Ectodermal cell (in vitro differentiated cells): ENCODE data around the gene TPMT.

ENCODE experiments used
- H3K27ac ChIP-seq: 2 replicates; pipeline ENCODE4 v1.7.0; 2013; ENCODE audit warnings: mild to moderate bottlenecking, low read depth, low read length; ENCODE audit not compliant: insufficient read depth, poor library complexity, severe bottlenecking
- H3K27me3 ChIP-seq: 2 replicates; pipeline ENCODE4 v1.7.0; 2013; ENCODE audit warnings: mild to moderate bottlenecking, low read length; ENCODE audit not compliant: insufficient read depth, control insufficient read depth, poor library complexity, severe bottlenecking
- H3K36me3 ChIP-seq: one replicate; pipeline ENCODE4 v1.7.0; 2013; ENCODE audit warnings: low read length; ENCODE audit not compliant: control insufficient read depth, insufficient read depth
- H3K4me1 ChIP-seq: one replicate; pipeline ENCODE4 v1.7.0; 2013; ENCODE audit warnings: low read length; ENCODE audit not compliant: control insufficient read depth, insufficient read depth
- H3K4me3 ChIP-seq: 2 replicates; pipeline ENCODE4 v1.7.0; 2013; ENCODE audit warnings: low read depth, low read length, control low read depth; ENCODE audit not compliant: insufficient read depth
- H3K9me3 ChIP-seq: 2 replicates; pipeline ENCODE4 v1.7.0; 2013; ENCODE audit warnings: mild to moderate bottlenecking, low read length, moderate library complexity; ENCODE audit not compliant: control insufficient read depth
- WGBS, 2 experiments: methylation state at CpG; one replicate each; pipeline ENCODE4 v1.1.7; 2013; ENCODE audit warnings: missing lambda C conversion rate in 2 of 2; 5-methylcytosine and 5-hydroxymethylcytosine counted together

Gene TPMT

DNA sequence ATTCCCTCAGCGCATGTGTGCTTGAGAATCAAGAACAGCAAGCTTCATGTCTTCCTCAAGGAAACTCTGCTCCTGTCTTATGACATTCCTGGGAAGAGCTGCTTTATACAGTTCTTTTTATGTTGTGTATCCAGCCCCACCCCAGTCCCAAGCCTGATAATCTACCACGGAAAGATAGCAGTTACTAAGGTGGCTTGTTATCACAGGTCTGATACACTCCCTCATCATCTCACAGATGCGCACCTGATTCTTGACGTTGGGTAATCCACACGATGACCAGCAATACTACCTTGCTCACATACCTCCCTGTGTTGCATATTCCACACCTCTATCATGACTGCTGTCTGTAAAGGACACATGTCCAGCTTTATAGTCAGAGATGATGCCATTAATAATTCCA, 35.6 kb downstream of the TPMT start:
- Histone ChIP-seq H3K27me3 (peaks cover 25% of the 10 kb centered on the region), H3K4me3 (no peak overlapping the region), H3K27ac (no peak overlapping the region), H3K36me3 (no peaks in the 10 kb centered on the region), H3K9me3 (no peaks in the 10 kb centered on the region), H3K4me1 (no peaks in the 10 kb centered on the region)
- WGBS, 2 experiments, result 82 to 83% methylated on average over 5 of the region's 5 CpGs

DNA sequence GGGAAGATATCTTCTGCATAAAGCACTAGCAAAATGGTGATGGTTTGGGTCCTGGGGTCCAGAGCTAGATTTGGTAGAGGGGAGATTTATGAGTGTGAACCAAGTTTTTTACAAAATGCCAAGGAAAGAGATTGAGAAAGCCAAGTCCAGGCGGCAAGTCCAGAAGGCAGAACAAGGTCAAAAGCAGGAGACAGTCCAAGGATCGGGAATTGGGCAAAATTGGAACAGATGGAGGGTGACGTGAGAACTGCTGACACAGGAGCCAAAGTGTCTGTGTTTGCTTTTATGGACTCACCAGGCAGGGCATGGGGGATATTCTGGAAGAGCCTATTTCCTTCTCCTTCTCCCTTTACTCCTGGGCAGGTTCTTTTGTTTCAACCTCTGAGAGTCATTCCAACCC, 36.5 kb downstream of the TPMT start:
- Histone ChIP-seq H3K27ac (no peak overlapping the region), H3K36me3 (no peaks in the 10 kb centered on the region), H3K4me3 (no peak overlapping the region), H3K9me3 (no peaks in the 10 kb centered on the region), H3K27me3 (peaks cover 25% of the 10 kb centered on the region), H3K4me1 (no peaks in the 10 kb centered on the region)
- 84 to 89% methylated on average over 3 of the region's 3 CpGs for WGBS, 2 experiments

DNA sequence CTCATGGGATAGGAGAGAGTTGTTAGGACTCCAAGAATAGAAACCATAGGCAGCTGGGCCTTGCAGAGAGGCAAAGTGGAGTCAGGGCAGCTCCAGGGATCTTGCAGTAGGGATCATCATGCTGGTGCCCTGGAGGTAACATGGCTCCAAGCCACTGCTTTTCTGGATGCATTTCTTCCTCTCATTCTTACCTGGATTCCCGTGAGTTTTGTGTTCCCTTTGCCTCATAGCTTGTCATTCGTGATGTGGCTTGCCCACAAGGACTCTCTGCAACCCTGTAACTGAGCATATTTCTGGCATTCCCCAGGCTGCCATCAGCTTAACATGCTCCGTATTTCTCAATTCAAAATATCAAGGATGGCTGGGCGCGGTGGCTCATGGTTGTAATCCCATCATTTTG, 37.7 kb downstream of the TPMT start:
- H3K9me3 ChIP-seq, result no peaks in the 10 kb centered on the region
- H3K27me3 ChIP-seq, result peaks cover 17% of the 10 kb centered on the region
- no peak overlapping the region for H3K27ac ChIP-seq
- H3K4me3 ChIP-seq, result no peak overlapping the region
- H3K36me3 ChIP-seq, result no peaks in the 10 kb centered on the region
- no peaks in the 10 kb centered on the region for H3K4me1 ChIP-seq
- 91 to 92% methylated on average over 5 of the region's 5 CpGs for WGBS, 2 experiments

DNA sequence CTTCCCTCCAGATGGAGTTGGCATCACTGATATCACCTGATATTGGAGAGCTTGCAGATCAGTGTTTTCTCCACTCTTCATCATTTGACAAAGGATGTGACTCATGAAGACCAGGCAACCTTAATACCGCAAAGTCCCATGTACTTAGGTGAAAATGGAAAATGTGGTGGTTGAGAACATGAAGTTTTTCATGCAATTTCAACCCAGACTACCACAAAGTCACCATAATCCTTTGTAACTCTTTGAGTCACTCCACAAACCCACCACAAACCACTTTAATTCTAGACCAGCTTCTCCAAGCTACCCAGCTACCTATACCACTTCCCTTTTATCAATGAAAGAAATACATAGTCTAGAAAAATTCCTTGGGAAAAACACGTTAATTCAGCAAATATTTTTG, 39.5 kb downstream of the TPMT start:
- no peak overlapping the region for H3K27ac ChIP-seq
- WGBS, 2 experiments, result 84 to 89% methylated on average over 1 to 2 of the region's 2 CpGs

DNA sequence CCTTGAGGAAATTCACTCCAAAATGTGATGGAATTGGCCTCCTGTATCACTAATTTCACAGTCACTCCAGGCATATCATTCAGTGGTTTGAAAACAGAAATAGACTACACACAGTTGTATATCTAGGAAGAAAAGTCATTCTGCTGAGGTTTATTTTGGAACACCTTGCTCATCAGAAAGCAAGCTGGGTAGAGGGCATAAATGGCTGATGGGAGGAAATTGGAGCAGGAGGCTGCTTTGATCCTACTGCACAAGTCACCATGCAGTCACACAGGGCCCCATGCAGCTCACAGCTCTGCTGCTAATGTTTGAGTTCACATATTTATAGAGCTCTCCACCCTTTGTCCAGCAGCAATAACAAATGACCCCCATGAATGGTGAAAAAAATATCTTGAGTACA, 44.7 kb downstream of the TPMT start:
- H3K9me3 ChIP-seq, result no peaks in the 10 kb centered on the region
- no peaks in the 10 kb centered on the region for H3K4me1 ChIP-seq

More for the DNA sequence above, 39.5 kb downstream of the TPMT start:
- Histone ChIP-seq H3K36me3 (no peaks in the 10 kb centered on the region), H3K4me3 (no peak overlapping the region), H3K27me3 (peaks cover under 1% of the 10 kb centered on the region), H3K9me3 (no peaks in the 10 kb centered on the region), H3K4me1 (no peaks in the 10 kb centered on the region)

DNA sequence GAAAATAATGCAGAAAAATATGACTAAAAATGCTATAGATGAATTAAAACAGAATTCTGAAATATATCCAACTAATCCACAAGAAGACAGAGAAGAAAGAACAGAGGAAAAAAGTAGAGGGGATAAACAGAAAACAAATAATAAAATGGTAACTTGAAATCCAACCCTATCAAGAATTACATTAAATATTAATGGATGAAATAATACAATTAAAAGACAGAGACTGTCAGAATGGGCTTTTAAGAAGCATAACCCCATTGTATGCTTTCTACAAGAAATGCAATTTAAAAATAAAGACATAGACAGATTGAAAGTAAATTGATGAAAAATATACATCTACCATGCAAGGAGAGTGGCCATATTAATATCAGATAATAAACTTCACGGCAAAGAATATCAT, 47.8 kb downstream of the TPMT start:
- H3K4me3 ChIP-seq, result no peak overlapping the region
- no peaks in the 10 kb centered on the region for H3K27me3 ChIP-seq
- H3K9me3 ChIP-seq, result no peaks in the 10 kb centered on the region
- no peak overlapping the region for H3K27ac ChIP-seq
- WGBS, 2 experiments, result 67 to 88% methylated on average over 1 of the region's 1 CpG
- no peaks in the 10 kb centered on the region for H3K4me1 ChIP-seq
- H3K36me3 ChIP-seq, result no peaks in the 10 kb centered on the region

More for the DNA sequence above, 44.7 kb downstream of the TPMT start:
- H3K27me3 ChIP-seq, result no peaks in the 10 kb centered on the region
- no peak overlapping the region for H3K27ac ChIP-seq
- no peak overlapping the region for H3K4me3 ChIP-seq
- no peaks in the 10 kb centered on the region for H3K36me3 ChIP-seq

DNA sequence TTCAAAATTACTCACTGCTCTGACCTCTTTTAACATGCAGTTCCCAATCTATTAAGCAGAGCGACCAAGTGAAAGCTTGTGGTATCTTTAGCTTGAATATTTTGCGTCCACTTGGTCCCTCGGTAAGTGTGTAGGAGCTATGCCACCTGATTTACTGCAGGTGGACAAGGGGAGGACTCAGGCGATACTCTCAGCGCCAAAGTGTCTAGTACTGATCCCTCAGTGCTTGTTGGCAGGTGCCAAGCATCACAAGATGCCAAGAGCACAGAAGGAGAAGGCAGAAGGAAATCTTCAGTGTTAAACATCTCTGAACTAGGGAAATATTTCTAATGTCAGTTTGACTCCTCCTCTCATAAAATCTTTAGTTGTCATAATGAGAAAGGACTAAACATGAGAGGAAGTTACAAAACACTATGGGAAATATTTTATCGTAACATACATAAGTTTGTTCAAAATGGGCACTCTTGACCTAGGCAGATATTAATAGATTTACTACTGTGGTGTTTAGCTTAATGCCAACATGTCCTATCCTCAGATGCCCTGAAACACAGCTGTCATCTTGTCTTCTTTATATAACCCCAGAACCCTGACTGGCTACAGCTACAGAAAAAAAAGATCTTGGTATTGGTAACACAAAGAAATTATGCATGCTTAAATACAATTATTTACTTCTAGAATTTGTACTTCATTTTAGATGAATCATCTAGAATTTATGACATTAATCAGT, 51.9 kb downstream of the TPMT start:
- H3K4me1 ChIP-seq, result peaks cover 9% of the 10 kb centered on the region
- no peaks in the 10 kb centered on the region for H3K36me3 ChIP-seq
- WGBS, 2 experiments, result 93 to 97% methylated on average over 6 of the region's 6 CpGs
- H3K9me3 ChIP-seq, result no peaks in the 10 kb centered on the region
- no peak overlapping the region for H3K4me3 ChIP-seq
- no peak overlapping the region for H3K27ac ChIP-seq
- H3K27me3 ChIP-seq, result no peaks in the 10 kb centered on the region

DNA sequence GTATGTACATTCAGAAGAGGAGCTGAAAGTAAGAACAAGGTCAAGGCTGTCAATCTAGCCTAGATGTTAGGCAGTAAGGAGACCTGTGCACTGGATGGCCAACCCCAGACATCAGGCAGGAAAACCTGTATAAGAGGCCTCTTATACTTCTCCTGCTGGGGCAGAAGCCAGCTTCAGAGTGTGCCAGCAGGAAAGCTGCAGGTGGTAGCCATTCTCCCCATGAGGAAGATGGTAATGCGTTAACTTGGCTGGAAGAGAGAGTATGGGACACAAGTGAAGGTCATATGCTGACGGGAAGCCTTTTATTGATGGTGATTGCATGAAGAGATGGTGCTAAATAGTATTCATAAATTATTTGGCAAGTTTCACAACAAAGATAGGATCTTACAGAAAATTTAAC, 53.0 kb downstream of the TPMT start:
- peaks cover 9% of the 10 kb centered on the region for H3K4me1 ChIP-seq
- no peaks in the 10 kb centered on the region for H3K36me3 ChIP-seq
- 91 to 94% methylated on average over 2 of the region's 2 CpGs for WGBS, 2 experiments
- H3K27me3 ChIP-seq, result no peaks in the 10 kb centered on the region
- H3K4me3 ChIP-seq, result no peak overlapping the region
- no peaks in the 10 kb centered on the region for H3K9me3 ChIP-seq
- H3K27ac ChIP-seq, result no peak overlapping the region

DNA sequence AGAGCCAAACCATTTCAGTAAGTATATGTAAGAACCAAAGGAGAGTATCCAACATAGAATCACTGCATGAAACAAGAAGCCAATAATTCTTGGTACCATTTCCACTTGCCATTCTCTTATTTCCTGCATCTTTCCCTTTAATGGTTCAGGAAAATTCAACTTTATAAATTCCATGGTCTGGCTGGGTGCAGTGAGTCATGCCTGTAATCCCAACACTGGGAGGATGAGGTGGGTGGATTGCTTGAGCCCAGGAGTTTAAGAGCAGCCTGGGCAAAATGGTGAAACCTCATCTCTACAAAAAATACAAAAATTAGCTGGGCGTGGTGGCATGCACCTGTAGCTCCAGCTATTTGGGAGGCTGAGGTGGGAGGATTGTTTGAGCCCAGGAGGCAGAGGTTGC, 53.6 kb downstream of the TPMT start:
- H3K27me3 ChIP-seq, result no peaks in the 10 kb centered on the region
- H3K9me3 ChIP-seq, result no peaks in the 10 kb centered on the region
- no peak overlapping the region for H3K27ac ChIP-seq
- H3K36me3 ChIP-seq, result no peaks in the 10 kb centered on the region
- peaks cover 9% of the 10 kb centered on the region for H3K4me1 ChIP-seq
- 69 to 96% methylated on average over 1 of the region's 1 CpG for WGBS, 2 experiments
- H3K4me3 ChIP-seq, result no peak overlapping the region

DNA sequence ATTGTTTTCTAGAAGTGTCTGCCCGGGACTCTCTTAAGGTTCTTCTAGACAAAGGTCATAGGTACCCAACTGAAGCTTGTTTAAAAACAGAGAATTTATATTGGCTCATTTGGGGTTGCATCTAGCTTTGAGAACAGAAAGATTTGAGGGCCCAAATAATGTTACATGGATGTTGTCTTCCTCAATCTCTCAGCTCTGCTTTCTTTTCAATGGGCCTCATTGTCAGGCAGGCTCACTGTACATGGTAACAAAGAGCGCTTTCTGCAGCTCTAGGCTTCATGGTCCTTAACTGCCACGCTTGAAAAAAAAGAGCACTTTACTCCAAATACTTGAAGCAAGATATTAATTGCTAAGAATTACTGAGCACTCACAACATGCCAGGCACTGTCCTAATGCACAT, 54.6 kb downstream of the TPMT start:
- Histone ChIP-seq H3K4me1 (peaks cover 9% of the 10 kb centered on the region), H3K9me3 (no peaks in the 10 kb centered on the region), H3K27ac (peak overlapping the region; percentile 2), H3K27me3 (no peaks in the 10 kb centered on the region), H3K4me3 (no peak overlapping the region), H3K36me3 (no peaks in the 10 kb centered on the region)
- 74 to 75% methylated on average over 3 of the region's 3 CpGs for WGBS, 2 experiments

DNA sequence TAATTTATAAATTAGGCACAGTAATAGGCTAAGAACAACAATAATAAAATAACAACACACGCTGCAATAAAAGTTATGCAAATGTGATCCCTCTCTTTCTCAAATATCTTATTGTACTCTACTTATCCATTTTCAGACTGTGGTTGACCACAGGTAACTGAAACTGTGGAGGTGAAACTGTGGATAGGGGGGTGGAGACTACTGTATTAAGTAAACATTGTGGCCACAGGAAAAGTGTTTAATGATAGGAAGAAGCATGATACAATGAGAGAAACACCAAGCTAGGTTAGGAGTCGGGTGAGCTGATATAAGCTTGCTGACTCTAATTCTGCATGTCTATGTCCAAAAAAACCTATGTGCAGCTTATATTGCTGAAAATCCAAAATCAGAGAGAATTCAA, 55.4 kb downstream of the TPMT start:
- Histone ChIP-seq H3K27ac (no peak overlapping the region), H3K36me3 (no peaks in the 10 kb centered on the region), H3K27me3 (no peaks in the 10 kb centered on the region), H3K4me1 (peaks cover 9% of the 10 kb centered on the region), H3K4me3 (no peak overlapping the region), H3K9me3 (no peaks in the 10 kb centered on the region)
- 94 to 95% methylated on average over 2 of the region's 2 CpGs for WGBS, 2 experiments
